ENCODE measurements around the gene TATDN3.

GRCh38 chr1:212847549-212847948 lies 55.9 kb downstream of the TATDN3 start, which contains the start of gene SPATA45:
- TF ChIP-seq CTCF (conservative IDR thresholded peaks at IDR 0.05 in 1 of 2, IDR thresholded peaks at IDR 0.05 in 1 of 2; ENCODE audit: extremely low read depth in 1 of 2, insufficient read depth in 1 of 2, low read depth in 1 of 2, low read length in 2 of 2) (no peak), EZH2 (IDR thresholded peaks at IDR 0.05; ENCODE audit: borderline replicate concordance, low read length) (no peak)
